ENCODE results near the gene PLCH2. TPM values are rescaled to one million over a fixed set of nuclear protein-coding genes. Genes with fewer than 3 reads are reported as not detected.

Gene PLCH2
- total and polyA plus RNA-seq, 10 of the 15 experiments (the other 5 are each of a cell fraction or from before 2014, with no cell fraction given): 0.03 to 0.73 (median 0.24) TPM; not detected in 3

DNA sequence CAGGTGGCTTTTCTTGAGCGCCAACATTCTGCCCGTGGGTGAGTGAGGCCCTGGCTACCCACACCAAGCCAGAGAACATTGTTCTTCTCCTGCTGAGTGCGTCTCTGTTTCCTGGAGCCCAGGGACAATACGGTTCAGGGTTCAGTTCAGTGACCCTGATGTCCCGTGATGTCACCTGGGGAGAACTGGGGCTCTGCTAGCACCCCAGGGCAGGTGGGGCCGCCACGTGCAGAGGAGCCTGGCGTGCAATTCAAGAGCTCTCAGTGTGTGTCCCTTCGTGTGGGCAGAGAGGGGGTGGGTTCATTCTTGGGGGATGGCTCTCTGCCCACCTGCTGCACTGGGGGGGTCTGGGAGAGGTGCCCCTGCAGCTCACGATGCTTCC is 45.5 kb upstream of the PLCH2 start:
- no peak overlapping the region for H2AFZ ChIP-seq (ENCODE audit: control insufficient read depth, low read depth, low read length)
- SMC1A ChIA-PET (ENCODE audit: uncharacterized antibody, unreplicated experiment): interaction anchor here (1.1 kb wide), 1 partner anchor 154 kb away, joined by 3 read pairs; no protein-coding TSS in a partner anchor
- H3K4me2 ChIP-seq (ENCODE audit: control insufficient read depth, insufficient read depth): no peak overlapping the region
- H3K4me3 ChIP-seq: no peak overlapping the region
- no peak for TF ChIP-seq NR2F1 (conservative IDR thresholded peaks at IDR 0.05)
- no peak for TF ChIP-seq ZBTB11 (CRISPR knock-in tag; IDR thresholded peaks at IDR 0.05)
- TF ChIP-seq ELK1 (IDR thresholded peaks at IDR 0.05; ENCODE audit: low read depth, low read length): no peak
- no peak for TF ChIP-seq KAT2A (conservative IDR thresholded peaks at IDR 0.05; ENCODE audit: control insufficient read depth, low read depth, low read length)
- TF ChIP-seq MTA3 (IDR thresholded peaks at IDR 0.05; ENCODE audit: borderline replicate concordance, low read length): no peak
- POLR2A ChIA-PET: no interaction called here
- H3K79me2 ChIP-seq (ENCODE audit: control insufficient read depth, insufficient read depth, low read length): no peaks in the 10 kb centered on the region
- H3K9ac ChIP-seq (ENCODE audit: control insufficient read depth, insufficient read depth, low read length): no peak overlapping the region
- H4K20me1 ChIP-seq (ENCODE audit: control insufficient read depth, insufficient read depth): no peaks in the 10 kb centered on the region
- CTCF ChIA-PET: interaction anchor here (1.1 to 1.7 kb wide), 3 partner anchors 15 to 96 kb away, joined by 4 to 6 read pairs (median 5); partner anchors contain the start of gene PANK4
- no peaks in the 10 kb centered on the region; a peak in 2 of 4 replicates for H3K27me3 ChIP-seq (replicated peaks in 1 of 2; ENCODE audit: control insufficient read depth in 2 of 2, insufficient read depth in 2 of 2, low read length in 1 of 2)
- in situ Hi-C loops (cut with MboI): no loop called here
- no peaks in the 10 kb centered on the region for H3K36me3 ChIP-seq (ENCODE audit: control insufficient read depth in 2 of 2, insufficient read depth in 2 of 2, low read length in 1 of 2)
- WGBS (ENCODE audit: insufficient coverage, insufficient replicate concordance, low lambda C conversion rate, missing lambda C conversion rate): 46% methylated on average over 10 of the region's 10 CpGs
- no peak overlapping the region for H3K27ac ChIP-seq (ENCODE audit: control insufficient read depth, insufficient read depth)
- peaks cover 4% of the 10 kb centered on the region; the same call in 1 of the 3 replicates for H3K9me3 ChIP-seq (replicated peaks; ENCODE audit: control insufficient read depth, insufficient read depth, low read length)
- no peak for ATAC-seq
- RAD21 ChIA-PET (ENCODE audit: unreplicated experiment): interaction anchor here (1.2 kb wide), 1 partner anchor 118 kb away, joined by 3 read pairs; no protein-coding TSS in a partner anchor
- BruUV-seq (replicated peaks): no TSS peak
- no peak for DNase-seq (ENCODE audit: low read depth, low spot score)
- intact Hi-C loops (cut with micrococcal nuclease; ENCODE audit: unreplicated experiment): no loop called here
- FAIRE-seq: no peak
- H3K4me1 ChIP-seq (ENCODE audit: control insufficient read depth, insufficient read depth, low read length): no peaks in the 10 kb centered on the region

Data from GM12878 (cell line).